Activated CD8-positive, alpha-beta T cell treated with anti-CD3 and anti-CD28 coated beads for 36 hours (primary cell): ENCODE results near the gene ANKRD11. TPM values are rescaled to one million over a fixed set of nuclear protein-coding genes. Genes with fewer than 3 reads are reported as not detected.

Experiments
- ATAC-seq: fragments of 200-7000 bp; cut with Tn5 transposase; one replicate; pipeline ENCODE4 v1.10.0; 2021; ENCODE audit warnings: mild to moderate bottlenecking, moderate library complexity
- CTCF ChIA-PET: fragments of 350-600 bp; sonication (Branson Sonifier 250); formaldehyde crosslinking; loops from one replicate; lab custom pipeline; 2021; ENCODE audit warnings: antibody characterized with exemption; lab: Charles Lee
- POLR2A ChIA-PET: fragments of 350-600 bp; sonication (Branson Sonifier 250); formaldehyde crosslinking; loops from one replicate; lab custom pipeline; 2021; ENCODE audit warnings: antibody characterized with exemption; lab: Charles Lee
- DNase-seq: peaks from one replicate; pipeline ENCODE4 v3.0.0-alpha.2; 2020
- H3K27ac Mint-ChIP-seq: one replicate; pipeline ENCODE4 v1.8.0; 2021; ENCODE audit warnings: mild to moderate bottlenecking, mixed read lengths
- H3K27me3 Mint-ChIP-seq: one replicate; pipeline ENCODE4 v1.8.0; 2021; ENCODE audit warnings: mixed read lengths
- H3K36me3 Mint-ChIP-seq: one replicate; pipeline ENCODE4 v1.8.0; 2021; ENCODE audit warnings: low read depth, mixed read lengths
- H3K4me1 Mint-ChIP-seq: one replicate; pipeline ENCODE4 v1.8.0; 2021; ENCODE audit warnings: low read depth, mixed read lengths
- H3K4me3 Mint-ChIP-seq: one replicate; pipeline ENCODE4 v1.8.0; 2021; ENCODE audit warnings: mild to moderate bottlenecking, moderate library complexity, mixed read lengths
- H3K9me3 Mint-ChIP-seq: one replicate; pipeline ENCODE4 v1.8.0; 2021; ENCODE audit warnings: mixed read lengths
- intact Hi-C: fragments of 100-400 bp; cut with micrococcal nuclease; formaldehyde crosslinking; loops from one replicate; pipeline ENCODE4 v1.10.0; 2022
- total RNA-seq, 2 experiments: library from RNA; stranded (reverse); gene quantifications; one replicate each; pipeline ENCODE4 v1.2.3, GENCODE V29; 2021
- TF ChIP-seq, protein P1 (sequence below): fragments of 200-600 bp; IDR thresholded peaks from one replicate; pipeline ENCODE4 v1.8.0; 2022; ENCODE audit warnings: antibody characterized with exemption, mild to moderate bottlenecking

ANKRD11 gene
- total RNA-seq, 2 experiments from 2014 or later, result 145 to 147 TPM

GRCh38 chr16:89241187-89242007 is 249.0 kb downstream of the ANKRD11 start:
- TF ChIP-seq, protein P1, sequence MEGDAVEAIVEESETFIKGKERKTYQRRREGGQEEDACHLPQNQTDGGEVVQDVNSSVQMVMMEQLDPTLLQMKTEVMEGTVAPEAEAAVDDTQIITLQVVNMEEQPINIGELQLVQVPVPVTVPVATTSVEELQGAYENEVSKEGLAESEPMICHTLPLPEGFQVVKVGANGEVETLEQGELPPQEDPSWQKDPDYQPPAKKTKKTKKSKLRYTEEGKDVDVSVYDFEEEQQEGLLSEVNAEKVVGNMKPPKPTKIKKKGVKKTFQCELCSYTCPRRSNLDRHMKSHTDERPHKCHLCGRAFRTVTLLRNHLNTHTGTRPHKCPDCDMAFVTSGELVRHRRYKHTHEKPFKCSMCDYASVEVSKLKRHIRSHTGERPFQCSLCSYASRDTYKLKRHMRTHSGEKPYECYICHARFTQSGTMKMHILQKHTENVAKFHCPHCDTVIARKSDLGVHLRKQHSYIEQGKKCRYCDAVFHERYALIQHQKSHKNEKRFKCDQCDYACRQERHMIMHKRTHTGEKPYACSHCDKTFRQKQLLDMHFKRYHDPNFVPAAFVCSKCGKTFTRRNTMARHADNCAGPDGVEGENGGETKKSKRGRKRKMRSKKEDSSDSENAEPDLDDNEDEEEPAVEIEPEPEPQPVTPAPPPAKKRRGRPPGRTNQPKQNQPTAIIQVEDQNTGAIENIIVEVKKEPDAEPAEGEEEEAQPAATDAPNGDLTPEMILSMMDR, result no peak
- peak overlapping the region; percentile 99 for H3K27ac Mint-ChIP-seq
- peaks cover 4% of the 10 kb centered on the region for H3K9me3 Mint-ChIP-seq
- intact Hi-C loops, result no loop called here
- H3K36me3 Mint-ChIP-seq, result peaks cover 3% of the 10 kb centered on the region
- ChIA-PET POLR2A (interaction anchor here (0.6 to 1.5 kb wide), 5 partner anchors 16 to 55 kb away, joined by 3 to 4 read pairs (median 3); no protein-coding TSS in a partner anchor), CTCF (interaction anchor here (1.0 to 1.2 kb wide), 8 partner anchors 16 to 538 kb away, joined by 3 to 4 read pairs (median 3); partner anchors contain the start of gene ZNF778)
- peaks cover 16% of the 10 kb centered on the region for H3K4me1 Mint-ChIP-seq
- no peaks in the 10 kb centered on the region for H3K27me3 Mint-ChIP-seq
- peak overlapping the region; percentile 95 for H3K4me3 Mint-ChIP-seq
- DNase-seq, result peak; percentile 80
- ATAC-seq, result peak; percentile 85

- H3K36me3 Mint-ChIP-seq, result peaks cover 12% of the 10 kb centered on the region
- no peak overlapping the region for H3K27ac Mint-ChIP-seq
- CTCF ChIA-PET, result interaction anchor here (1.2 kb wide), 1 partner anchor 271 kb away, joined by 3 read pairs; no protein-coding TSS in a partner anchor
- ATAC-seq, result no peak
- TF ChIP-seq, protein P1, result no peak
- no peak for DNase-seq
- POLR2A ChIA-PET, result no interaction called here
- intact Hi-C loops, result no loop called here
- peaks cover 7% of the 10 kb centered on the region for H3K4me1 Mint-ChIP-seq
- H3K27me3 Mint-ChIP-seq, result no peaks in the 10 kb centered on the region
- no peak overlapping the region for H3K4me3 Mint-ChIP-seq
- peaks cover 4% of the 10 kb centered on the region for H3K9me3 Mint-ChIP-seq
Observed at GRCh38 chr16:89237733-89238132, 252.6 kb downstream of the ANKRD11 start.

DNA sequence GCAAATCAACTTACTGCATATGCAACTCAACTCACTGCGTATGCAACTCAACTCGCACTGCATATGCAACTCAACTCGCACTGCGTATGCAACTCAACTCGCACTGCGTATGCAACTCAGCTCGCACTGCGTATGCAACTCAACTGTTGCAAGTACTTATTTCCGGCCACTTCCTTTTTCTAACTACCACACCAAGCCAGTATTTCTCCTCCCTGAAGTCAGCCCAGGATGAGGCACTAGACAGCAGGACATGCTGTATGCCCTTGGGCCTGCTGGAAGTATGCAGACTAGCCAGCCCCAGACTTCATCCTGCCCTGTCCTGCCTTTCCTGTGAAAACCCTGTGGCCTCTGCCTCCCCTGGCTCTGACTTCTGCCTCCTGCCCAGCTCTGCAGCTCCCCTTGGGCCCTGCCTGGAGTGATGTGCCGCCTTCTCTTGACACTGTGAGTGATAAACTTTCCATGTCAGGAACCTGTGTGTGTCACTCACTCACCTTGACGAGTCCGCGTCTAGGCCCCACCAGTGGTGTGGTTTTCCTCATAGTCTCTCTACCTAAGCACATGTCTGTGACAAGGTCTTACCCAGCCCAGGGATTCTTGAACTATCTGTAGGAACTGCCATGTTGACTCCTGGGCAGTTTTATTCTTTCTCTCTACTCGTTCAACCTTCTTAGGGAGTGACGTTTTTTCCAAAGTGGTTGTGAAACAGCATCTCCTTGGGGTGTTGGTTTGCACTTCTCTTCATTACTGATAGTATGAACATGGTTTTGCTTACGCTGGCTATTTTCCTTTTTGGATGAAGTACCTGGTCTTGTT is 256.5 kb downstream of the ANKRD11 start:
- no peak overlapping the region for H3K27ac Mint-ChIP-seq
- CTCF ChIA-PET, result no interaction called here
- peaks cover 29% of the 10 kb centered on the region for H3K36me3 Mint-ChIP-seq
- intact Hi-C loops, result no loop called here
- no peaks in the 10 kb centered on the region for H3K27me3 Mint-ChIP-seq
- no peak overlapping the region for H3K4me3 Mint-ChIP-seq
- no peaks in the 10 kb centered on the region for H3K4me1 Mint-ChIP-seq
- H3K9me3 Mint-ChIP-seq, result no peaks in the 10 kb centered on the region
- no peak for DNase-seq
- ATAC-seq, result no peak
- POLR2A ChIA-PET, result no interaction called here
- TF ChIP-seq, protein P1, result no peak

- ChIA-PET POLR2A (no interaction called here), CTCF (no interaction called here)
- Mint-ChIP-seq H3K4me1 (no peaks in the 10 kb centered on the region), H3K36me3 (peaks cover 47% of the 10 kb centered on the region), H3K27ac (no peak overlapping the region), H3K27me3 (no peaks in the 10 kb centered on the region), H3K4me3 (no peak overlapping the region), H3K9me3 (peaks cover 14% of the 10 kb centered on the region)
- TF ChIP-seq, protein P1, result no peak
- DNase-seq, result no peak
- no peak for ATAC-seq
- intact Hi-C loops, result no loop called here
Observed at GRCh38 chr16:89232107-89232506, 258.3 kb downstream of the ANKRD11 start.
